ENCODE data around the gene HRNR. TPM values are rescaled to one million over a fixed set of nuclear protein-coding genes. Genes with fewer than 3 reads are reported as not detected.

HRNR gene
- total and polyA plus RNA-seq, 9 donors = not detected

DNA sequence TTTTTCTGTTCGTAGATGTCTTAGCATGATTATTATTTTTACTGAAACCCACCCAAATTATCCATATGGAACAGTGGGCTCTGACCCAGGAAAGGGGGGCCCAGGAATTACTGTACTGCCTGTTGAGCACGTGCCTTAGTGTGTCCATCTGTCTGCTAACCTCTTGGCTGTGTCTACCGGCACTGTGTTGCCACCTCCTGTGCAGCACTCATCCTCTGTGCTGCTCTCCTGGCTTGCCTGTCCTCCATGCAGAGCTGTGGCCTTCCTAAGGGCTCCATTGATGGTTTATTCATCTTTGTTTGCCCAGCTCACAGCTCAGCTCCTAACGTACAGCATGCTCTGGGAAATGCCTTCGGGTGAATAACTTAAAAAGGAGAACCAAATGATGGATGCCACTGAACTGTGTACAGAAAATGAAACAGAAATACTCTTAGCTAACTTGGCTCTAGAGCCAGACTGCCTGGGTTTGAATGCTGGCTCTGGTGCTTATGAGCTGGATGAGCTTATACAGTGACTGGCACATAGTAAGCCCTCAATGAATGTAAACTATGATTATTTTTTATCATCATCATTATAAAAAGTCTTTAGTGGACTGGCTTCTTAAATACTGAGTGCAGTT lies 53.6 kb downstream of the HRNR start:
- intact Hi-C loops (cut with DNase I) = no loop called here
- Histone ChIP-seq H3K4me1 (ENCODE audit: insufficient read depth) (no peaks in the 10 kb centered on the region), H3K27ac (no peak overlapping the region), H3K4me3 (no peak overlapping the region), H3K36me3 (no peaks in the 10 kb centered on the region), H3K27me3 (no peaks in the 10 kb centered on the region), H3K9me3 (no peaks in the 10 kb centered on the region)
- TF ChIP-seq EP300 (IDR thresholded peaks at IDR 0.05) (no peak), POLR2A (IDR thresholded peaks at IDR 0.05) (no peak)
- TF ChIP-seq, protein P1, sequence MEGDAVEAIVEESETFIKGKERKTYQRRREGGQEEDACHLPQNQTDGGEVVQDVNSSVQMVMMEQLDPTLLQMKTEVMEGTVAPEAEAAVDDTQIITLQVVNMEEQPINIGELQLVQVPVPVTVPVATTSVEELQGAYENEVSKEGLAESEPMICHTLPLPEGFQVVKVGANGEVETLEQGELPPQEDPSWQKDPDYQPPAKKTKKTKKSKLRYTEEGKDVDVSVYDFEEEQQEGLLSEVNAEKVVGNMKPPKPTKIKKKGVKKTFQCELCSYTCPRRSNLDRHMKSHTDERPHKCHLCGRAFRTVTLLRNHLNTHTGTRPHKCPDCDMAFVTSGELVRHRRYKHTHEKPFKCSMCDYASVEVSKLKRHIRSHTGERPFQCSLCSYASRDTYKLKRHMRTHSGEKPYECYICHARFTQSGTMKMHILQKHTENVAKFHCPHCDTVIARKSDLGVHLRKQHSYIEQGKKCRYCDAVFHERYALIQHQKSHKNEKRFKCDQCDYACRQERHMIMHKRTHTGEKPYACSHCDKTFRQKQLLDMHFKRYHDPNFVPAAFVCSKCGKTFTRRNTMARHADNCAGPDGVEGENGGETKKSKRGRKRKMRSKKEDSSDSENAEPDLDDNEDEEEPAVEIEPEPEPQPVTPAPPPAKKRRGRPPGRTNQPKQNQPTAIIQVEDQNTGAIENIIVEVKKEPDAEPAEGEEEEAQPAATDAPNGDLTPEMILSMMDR (IDR thresholded peaks at IDR 0.05) = no peak
- no peak for DNase-seq
- WGBS, 3 donors = 64 to 80% (median 64%) methylated on average over 5 of the region's 5 CpGs

DNA sequence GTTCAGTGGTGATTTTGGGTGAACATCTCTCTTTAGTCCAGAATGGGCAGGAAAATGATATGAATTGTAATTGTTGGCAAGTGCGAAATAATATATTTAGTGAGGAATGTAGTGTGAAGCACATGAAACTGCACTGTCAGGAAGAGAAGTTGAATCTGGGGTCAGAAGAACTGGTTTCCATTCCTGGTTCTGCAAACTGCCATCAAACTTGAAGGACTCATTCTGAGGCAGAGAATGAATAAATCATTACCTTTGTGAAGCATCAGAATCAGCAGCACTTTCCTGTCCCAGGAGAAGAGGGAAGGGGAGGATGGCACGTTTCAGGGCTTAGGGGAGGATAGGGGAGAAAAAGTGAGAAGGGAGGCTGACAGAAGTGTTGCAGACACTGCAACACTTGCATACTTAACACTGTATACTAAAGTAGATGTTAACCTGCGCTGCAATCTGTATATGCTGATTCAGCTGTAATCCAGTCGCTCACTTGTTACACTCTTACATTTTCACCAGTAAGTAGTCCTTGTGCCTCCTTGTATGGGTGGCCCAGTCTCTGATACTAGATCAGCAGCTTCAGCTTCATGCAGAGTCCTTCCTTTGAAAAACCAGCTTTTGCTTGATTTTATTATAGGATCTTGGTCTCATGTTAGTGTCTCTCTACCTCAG lies 54.5 kb downstream of the HRNR start:
- no peaks in the 10 kb centered on the region for H3K4me1 ChIP-seq (ENCODE audit: insufficient read depth)
- no peak overlapping the region for H3K27ac ChIP-seq
- H3K27me3 ChIP-seq = no peaks in the 10 kb centered on the region
- no peak overlapping the region for H3K4me3 ChIP-seq
- DNase-seq = no peak
- no peaks in the 10 kb centered on the region for H3K9me3 ChIP-seq
- H3K36me3 ChIP-seq = no peaks in the 10 kb centered on the region
- 84 to 86% (median 85%) methylated on average over 4 of the region's 4 CpGs for WGBS, 3 donors
- intact Hi-C loops (cut with DNase I) = no loop called here
- TF ChIP-seq, protein P1 (IDR thresholded peaks at IDR 0.05) = no peak
- TF ChIP-seq EP300 (IDR thresholded peaks at IDR 0.05) (no peak), POLR2A (IDR thresholded peaks at IDR 0.05) (no peak)

DNA sequence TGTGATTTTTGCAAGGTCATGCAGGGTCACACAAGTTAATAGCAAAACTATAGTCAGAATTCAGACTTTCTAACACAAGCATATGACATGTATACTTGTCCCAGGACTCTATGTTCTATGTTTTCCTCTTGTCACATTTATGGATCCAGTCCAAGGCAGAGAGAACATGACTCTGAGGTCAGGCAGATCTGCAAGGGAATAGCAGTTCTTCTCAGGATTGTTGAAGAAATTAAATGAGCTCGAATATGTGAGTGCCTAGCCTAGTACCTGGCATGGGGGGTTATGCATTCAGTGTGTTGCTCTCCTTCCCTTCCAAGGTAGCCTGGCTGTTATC lies 55.5 kb downstream of the HRNR start:
- no peaks in the 10 kb centered on the region for H3K36me3 ChIP-seq
- no peak overlapping the region for H3K27ac ChIP-seq
- no peak overlapping the region for H3K4me3 ChIP-seq
- H3K9me3 ChIP-seq = no peaks in the 10 kb centered on the region
- TF ChIP-seq EP300 (IDR thresholded peaks at IDR 0.05) (no peak), POLR2A (IDR thresholded peaks at IDR 0.05) (no peak)
- TF ChIP-seq, protein P1 (IDR thresholded peaks at IDR 0.05) = no peak
- intact Hi-C loops (cut with DNase I) = no loop called here
- H3K27me3 ChIP-seq = no peaks in the 10 kb centered on the region
- no peaks in the 10 kb centered on the region for H3K4me1 ChIP-seq (ENCODE audit: insufficient read depth)
- WGBS, 3 donors = 24 to 70% (median 61%) methylated on average over 1 of the region's 1 CpG
- no peak for DNase-seq

DNA sequence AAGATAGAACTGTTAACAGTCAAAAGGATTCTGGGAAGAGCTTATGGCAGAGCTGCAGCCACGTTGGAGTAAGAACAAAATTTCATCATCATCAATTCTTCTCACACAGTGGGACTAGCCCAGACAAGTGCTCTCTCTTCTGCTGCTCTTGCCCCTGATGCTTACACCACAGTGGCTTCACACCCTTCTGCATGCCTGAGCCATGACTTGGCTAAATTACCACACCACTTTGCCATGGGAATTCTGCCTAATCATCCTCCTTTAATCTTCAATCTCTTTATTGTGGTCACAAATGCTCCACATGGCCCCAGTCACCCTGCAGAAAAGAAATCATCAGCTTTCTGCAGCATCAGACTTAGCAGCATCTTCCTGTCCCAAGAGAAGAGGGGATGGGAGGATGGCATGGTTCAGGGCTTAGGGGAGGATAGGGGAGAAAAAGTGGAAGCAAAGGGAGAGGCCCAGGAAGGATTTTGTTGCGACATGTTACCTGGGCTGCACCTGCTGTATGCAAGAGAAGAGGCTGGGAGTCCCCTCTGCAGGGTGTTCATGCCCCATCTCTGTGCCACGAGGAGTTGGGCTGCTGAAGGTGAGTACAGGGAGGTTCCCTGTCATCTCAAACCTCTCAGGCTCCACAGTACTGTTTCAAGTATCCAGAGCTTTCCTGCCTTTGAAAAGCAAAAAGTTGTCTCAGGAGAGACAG lies 56.0 kb downstream of the HRNR start:
- no peak for TF ChIP-seq POLR2A (IDR thresholded peaks at IDR 0.05)
- no peak for TF ChIP-seq EP300 (IDR thresholded peaks at IDR 0.05)
- TF ChIP-seq, protein P1 (IDR thresholded peaks at IDR 0.05) = no peak
- no peaks in the 10 kb centered on the region for H3K9me3 ChIP-seq
- no peaks in the 10 kb centered on the region for H3K36me3 ChIP-seq
- DNase-seq = no peak
- no peaks in the 10 kb centered on the region for H3K27me3 ChIP-seq
- no peaks in the 10 kb centered on the region for H3K4me1 ChIP-seq (ENCODE audit: insufficient read depth)
- intact Hi-C loops (cut with DNase I) = no loop called here
- no peak overlapping the region for H3K4me3 ChIP-seq
- H3K27ac ChIP-seq = no peak overlapping the region
- WGBS, 3 donors = 60 to 64% (median 61%) methylated on average over 3 of the region's 3 CpGs

All from ovary (tissue), 9 donors.